RPMI8226 (cell line): ENCODE data around the gene PEX11G.

Source experiments
- DNase-seq: peaks from one replicate; pipeline ENCODE4 v3.0.0-alpha.2; 2015

Gene PEX11G

GRCh38 chr19:7427944-7428343, 60.9 kb downstream of the PEX11G start:
- DNase-seq: no peak

GRCh38 chr19:7426986-7427385, 61.8 kb downstream of the PEX11G start:
- DNase-seq: no peak
